ENCODE results near the gene RFNG.

The RFNG gene

DNA sequence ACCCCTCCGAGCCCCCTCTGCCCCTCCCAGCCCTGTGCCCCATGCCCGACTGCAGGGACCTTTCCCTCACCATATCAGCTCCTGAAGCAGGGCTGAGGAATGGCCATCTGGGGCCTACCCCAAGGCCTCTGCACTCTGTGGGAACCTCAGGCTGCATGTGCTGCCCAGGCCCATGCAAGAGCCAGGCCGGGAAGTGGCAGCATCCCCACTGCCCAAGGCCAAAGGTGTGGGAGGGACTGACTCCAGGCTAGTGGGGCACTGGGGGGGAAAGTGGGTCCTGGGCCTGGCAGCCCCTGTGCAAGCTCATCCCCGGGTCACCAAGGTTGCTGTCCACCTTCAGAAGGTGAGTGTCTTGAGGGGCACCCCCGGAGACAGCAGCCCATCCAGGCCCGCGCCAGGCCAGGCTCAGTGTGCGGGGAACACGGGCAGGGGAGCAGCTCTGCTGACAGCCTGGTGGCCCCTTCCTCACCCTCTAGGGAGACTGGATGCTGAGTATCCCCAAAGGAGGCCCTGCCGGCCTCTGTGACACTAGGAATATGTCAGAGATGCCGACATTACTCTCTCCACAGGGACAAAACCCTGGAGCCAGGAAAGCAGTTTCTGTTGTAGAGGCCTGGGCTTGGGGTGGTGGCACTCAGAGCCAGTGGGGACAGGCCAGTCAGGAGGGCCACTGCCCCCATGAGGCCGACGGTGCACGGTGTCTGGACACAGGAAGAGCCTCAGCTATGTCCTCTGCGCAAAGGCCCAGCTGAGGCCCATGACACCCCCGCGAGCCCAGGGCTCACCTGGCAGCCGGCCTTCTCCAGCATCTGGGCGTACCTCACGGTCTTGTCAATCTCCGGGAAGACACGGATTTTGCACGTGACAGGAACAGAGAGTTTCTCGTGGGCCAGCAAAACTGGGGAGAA lies 10.7 kb upstream of the RFNG start:
- no peak for TF ChIP-seq POLR2AphosphoS5 (IDR thresholded peaks at IDR 0.05; ENCODE audit: low read depth)
- H3K4me3 ChIP-seq (replicated peaks; ENCODE audit: insufficient read depth, low read length), result no peak overlapping the region
- H3K27me3 ChIP-seq (ENCODE audit: insufficient read depth, poor library complexity, severe bottlenecking), result no peaks in the 10 kb centered on the region
- DNase-seq (ENCODE audit: low read depth in 1 of 2, low spot score in 1 of 2), result no peak
- H3K27ac ChIP-seq (replicated peaks), result no peak overlapping the region

- Histone ChIP-seq H3K27ac (replicated peaks) (no peak overlapping the region), H3K4me3 (replicated peaks; ENCODE audit: insufficient read depth, low read length) (no peak overlapping the region), H3K27me3 (ENCODE audit: insufficient read depth, poor library complexity, severe bottlenecking) (no peaks in the 10 kb centered on the region)
- TF ChIP-seq POLR2AphosphoS5 (IDR thresholded peaks at IDR 0.05; ENCODE audit: low read depth) (no peak; the same call in 1 of the 2 replicates), GABPA (IDR thresholded peaks at IDR 0.05; ENCODE audit: low read depth) (no peak), CTCF (IDR thresholded peaks at IDR 0.05; ENCODE audit: insufficient read depth, low read length) (no peak), SPI1 (IDR thresholded peaks at IDR 0.05; ENCODE audit: borderline replicate concordance, low read depth) (no peak)
- TF ChIP-seq, protein P1, sequence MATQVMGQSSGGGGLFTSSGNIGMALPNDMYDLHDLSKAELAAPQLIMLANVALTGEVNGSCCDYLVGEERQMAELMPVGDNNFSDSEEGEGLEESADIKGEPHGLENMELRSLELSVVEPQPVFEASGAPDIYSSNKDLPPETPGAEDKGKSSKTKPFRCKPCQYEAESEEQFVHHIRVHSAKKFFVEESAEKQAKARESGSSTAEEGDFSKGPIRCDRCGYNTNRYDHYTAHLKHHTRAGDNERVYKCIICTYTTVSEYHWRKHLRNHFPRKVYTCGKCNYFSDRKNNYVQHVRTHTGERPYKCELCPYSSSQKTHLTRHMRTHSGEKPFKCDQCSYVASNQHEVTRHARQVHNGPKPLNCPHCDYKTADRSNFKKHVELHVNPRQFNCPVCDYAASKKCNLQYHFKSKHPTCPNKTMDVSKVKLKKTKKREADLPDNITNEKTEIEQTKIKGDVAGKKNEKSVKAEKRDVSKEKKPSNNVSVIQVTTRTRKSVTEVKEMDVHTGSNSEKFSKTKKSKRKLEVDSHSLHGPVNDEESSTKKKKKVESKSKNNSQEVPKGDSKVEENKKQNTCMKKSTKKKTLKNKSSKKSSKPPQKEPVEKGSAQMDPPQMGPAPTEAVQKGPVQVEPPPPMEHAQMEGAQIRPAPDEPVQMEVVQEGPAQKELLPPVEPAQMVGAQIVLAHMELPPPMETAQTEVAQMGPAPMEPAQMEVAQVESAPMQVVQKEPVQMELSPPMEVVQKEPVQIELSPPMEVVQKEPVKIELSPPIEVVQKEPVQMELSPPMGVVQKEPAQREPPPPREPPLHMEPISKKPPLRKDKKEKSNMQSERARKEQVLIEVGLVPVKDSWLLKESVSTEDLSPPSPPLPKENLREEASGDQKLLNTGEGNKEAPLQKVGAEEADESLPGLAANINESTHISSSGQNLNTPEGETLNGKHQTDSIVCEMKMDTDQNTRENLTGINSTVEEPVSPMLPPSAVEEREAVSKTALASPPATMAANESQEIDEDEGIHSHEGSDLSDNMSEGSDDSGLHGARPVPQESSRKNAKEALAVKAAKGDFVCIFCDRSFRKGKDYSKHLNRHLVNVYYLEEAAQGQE (IDR thresholded peaks at IDR 0.05; ENCODE audit: insufficient replicate concordance, low read depth), result no peak
- DNase-seq (ENCODE audit: low read depth in 1 of 2, low spot score in 1 of 2), result no peak
Measured at GRCh38 chr17:82061047-82061925, 9.7 kb upstream of the RFNG start.

GRCh38 chr17:82060614-82061013 lies 9.0 kb upstream of the RFNG start:
- Histone ChIP-seq H3K4me3 (replicated peaks; ENCODE audit: insufficient read depth, low read length) (no peak overlapping the region), H3K27ac (replicated peaks) (no peak overlapping the region), H3K27me3 (ENCODE audit: insufficient read depth, poor library complexity, severe bottlenecking) (no peaks in the 10 kb centered on the region)
- TF ChIP-seq CTCF (IDR thresholded peaks at IDR 0.05; ENCODE audit: insufficient read depth, low read length) (no peak), POLR2AphosphoS5 (IDR thresholded peaks at IDR 0.05; ENCODE audit: low read depth) (no peak), SPI1 (IDR thresholded peaks at IDR 0.05; ENCODE audit: borderline replicate concordance, low read depth) (no peak), GABPA (IDR thresholded peaks at IDR 0.05; ENCODE audit: low read depth) (no peak)
- TF ChIP-seq, protein P1 (IDR thresholded peaks at IDR 0.05; ENCODE audit: insufficient replicate concordance, low read depth), result no peak
- no peak for DNase-seq (ENCODE audit: low read depth in 1 of 2, low spot score in 1 of 2)

- TF ChIP-seq, protein P1 (IDR thresholded peaks at IDR 0.05; ENCODE audit: insufficient replicate concordance, low read depth), result no peak
- TF ChIP-seq POLR2AphosphoS5 (IDR thresholded peaks at IDR 0.05; ENCODE audit: low read depth) (no peak), GABPA (IDR thresholded peaks at IDR 0.05; ENCODE audit: low read depth) (no peak), SPI1 (IDR thresholded peaks at IDR 0.05; ENCODE audit: borderline replicate concordance, low read depth) (no peak), CTCF (IDR thresholded peaks at IDR 0.05; ENCODE audit: insufficient read depth, low read length) (no peak)
- no peaks in the 10 kb centered on the region for H3K27me3 ChIP-seq (ENCODE audit: insufficient read depth, poor library complexity, severe bottlenecking)
- no peak overlapping the region for H3K27ac ChIP-seq (replicated peaks)
- H3K4me3 ChIP-seq (replicated peaks; ENCODE audit: insufficient read depth, low read length), result no peak overlapping the region
- DNase-seq (ENCODE audit: low read depth in 1 of 2, low spot score in 1 of 2), result no peak
Measured at GRCh38 chr17:82060001-82060380, 8.4 kb upstream of the RFNG start.
